ENCODE data around the gene FAM228B. TPM values are rescaled to one million over a fixed set of nuclear protein-coding genes. Genes with fewer than 3 reads are reported as not detected.
A peak's percentile ranks its signal among the peaks of the same experiment; 100 is the strongest.

FAM228B gene
- total and polyA plus RNA-seq, 9 of the 15 experiments (the other 6 are each of a cell fraction or from before 2014, with no cell fraction given) = 1.1 to 3.7 (median 2.6) TPM

DNA sequence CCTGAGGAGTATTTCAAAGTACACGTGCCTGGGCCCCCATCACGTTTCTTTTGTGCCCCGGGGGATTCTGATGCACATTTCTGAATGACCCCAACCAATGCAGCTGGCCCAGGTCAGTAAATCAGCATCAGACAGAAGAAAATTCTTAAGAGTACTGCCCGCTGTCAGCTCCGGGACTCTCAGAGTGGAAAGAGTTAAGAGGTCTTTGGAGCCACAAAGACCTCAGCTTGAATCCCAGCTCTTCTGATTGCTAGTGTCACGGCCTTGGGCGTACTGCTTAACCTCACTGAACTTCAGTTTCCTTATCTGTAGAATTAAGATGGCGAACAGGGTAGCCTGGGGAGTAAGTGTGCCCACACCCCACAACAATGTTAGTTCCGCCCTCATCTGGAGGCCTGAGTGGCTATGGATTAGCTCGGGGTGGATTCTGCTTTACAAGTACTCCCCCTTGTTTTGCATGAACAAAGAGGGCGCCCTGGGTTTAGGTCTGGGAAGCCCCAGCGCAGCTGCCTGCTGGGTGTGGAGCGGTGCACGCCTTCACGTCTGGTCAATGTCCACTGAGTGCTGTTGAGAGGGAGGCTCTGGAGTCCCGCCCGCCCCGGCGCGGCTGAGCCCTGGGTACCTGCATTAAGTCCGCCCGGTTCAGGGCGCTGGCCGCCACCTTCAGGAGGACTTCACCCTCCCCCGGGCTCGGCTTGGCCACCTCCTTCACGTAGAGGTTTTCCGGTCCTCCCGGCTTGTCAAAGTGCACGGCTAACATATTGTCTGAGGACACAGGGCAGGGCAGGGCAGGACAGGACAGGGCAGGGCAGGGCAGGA, 39.5 kb upstream of the FAM228B start (continued):
- TF ChIP-seq, protein P1, sequence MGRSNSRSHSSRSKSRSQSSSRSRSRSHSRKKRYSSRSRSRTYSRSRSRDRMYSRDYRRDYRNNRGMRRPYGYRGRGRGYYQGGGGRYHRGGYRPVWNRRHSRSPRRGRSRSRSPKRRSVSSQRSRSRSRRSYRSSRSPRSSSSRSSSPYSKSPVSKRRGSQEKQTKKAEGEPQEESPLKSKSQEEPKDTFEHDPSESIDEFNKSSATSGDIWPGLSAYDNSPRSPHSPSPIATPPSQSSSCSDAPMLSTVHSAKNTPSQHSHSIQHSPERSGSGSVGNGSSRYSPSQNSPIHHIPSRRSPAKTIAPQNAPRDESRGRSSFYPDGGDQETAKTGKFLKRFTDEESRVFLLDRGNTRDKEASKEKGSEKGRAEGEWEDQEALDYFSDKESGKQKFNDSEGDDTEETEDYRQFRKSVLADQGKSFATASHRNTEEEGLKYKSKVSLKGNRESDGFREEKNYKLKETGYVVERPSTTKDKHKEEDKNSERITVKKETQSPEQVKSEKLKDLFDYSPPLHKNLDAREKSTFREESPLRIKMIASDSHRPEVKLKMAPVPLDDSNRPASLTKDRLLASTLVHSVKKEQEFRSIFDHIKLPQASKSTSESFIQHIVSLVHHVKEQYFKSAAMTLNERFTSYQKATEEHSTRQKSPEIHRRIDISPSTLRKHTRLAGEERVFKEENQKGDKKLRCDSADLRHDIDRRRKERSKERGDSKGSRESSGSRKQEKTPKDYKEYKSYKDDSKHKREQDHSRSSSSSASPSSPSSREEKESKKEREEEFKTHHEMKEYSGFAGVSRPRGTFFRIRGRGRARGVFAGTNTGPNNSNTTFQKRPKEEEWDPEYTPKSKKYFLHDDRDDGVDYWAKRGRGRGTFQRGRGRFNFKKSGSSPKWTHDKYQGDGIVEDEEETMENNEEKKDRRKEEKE (IDR thresholded peaks at IDR 0.05; ENCODE audit: borderline replicate concordance in 1 of 2, control insufficient read depth in 1 of 2, low read depth in 2 of 2, low read length in 1 of 2) = no peak
- TF ChIP-seq NR2C1 (IDR thresholded peaks at IDR 0.05) (no peak), NR2C1 (tag; IDR thresholded peaks at IDR 0.05) (0 out of 2 replicates have a peak, but pooled peaks have one; percentile 14), ZNF431 (CRISPR knock-in tag; IDR thresholded peaks at IDR 0.05) (no peak), ZNF217 (CRISPR knock-in tag; IDR thresholded peaks at IDR 0.05) (no peak), STAT5B (CRISPR knock-in tag; IDR thresholded peaks at IDR 0.05) (no peak), U2AF2 (optimal IDR thresholded peaks at IDR 0.05; ENCODE audit: low read depth, low read length) (no peak), NFE2 (IDR thresholded peaks at IDR 0.05; ENCODE audit: low read depth) (no peak), NRF1 (conservative IDR thresholded peaks at IDR 0.05 in 1 of 2, IDR thresholded peaks at IDR 0.05 in 1 of 2) (peak; percentile 76 to 81), MTA1 (IDR thresholded peaks at IDR 0.05; ENCODE audit: borderline replicate concordance) (no peak), RNF2 (IDR thresholded peaks at IDR 0.05) (no peak), TEAD2 (tag; IDR thresholded peaks at IDR 0.05) (no peak), CXXC5 (CRISPR knock-in tag; IDR thresholded peaks at IDR 0.05) (no peak)
- TF ChIP-seq, protein P2, sequence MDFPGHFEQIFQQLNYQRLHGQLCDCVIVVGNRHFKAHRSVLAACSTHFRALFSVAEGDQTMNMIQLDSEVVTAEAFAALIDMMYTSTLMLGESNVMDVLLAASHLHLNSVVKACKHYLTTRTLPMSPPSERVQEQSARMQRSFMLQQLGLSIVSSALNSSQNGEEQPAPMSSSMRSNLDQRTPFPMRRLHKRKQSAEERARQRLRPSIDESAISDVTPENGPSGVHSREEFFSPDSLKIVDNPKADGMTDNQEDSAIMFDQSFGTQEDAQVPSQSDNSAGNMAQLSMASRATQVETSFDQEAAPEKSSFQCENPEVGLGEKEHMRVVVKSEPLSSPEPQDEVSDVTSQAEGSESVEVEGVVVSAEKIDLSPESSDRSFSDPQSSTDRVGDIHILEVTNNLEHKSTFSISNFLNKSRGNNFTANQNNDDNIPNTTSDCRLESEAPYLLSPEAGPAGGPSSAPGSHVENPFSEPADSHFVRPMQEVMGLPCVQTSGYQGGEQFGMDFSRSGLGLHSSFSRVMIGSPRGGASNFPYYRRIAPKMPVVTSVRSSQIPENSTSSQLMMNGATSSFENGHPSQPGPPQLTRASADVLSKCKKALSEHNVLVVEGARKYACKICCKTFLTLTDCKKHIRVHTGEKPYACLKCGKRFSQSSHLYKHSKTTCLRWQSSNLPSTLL (IDR thresholded peaks at IDR 0.05) = no peak
- TF ChIP-seq, protein P3, sequence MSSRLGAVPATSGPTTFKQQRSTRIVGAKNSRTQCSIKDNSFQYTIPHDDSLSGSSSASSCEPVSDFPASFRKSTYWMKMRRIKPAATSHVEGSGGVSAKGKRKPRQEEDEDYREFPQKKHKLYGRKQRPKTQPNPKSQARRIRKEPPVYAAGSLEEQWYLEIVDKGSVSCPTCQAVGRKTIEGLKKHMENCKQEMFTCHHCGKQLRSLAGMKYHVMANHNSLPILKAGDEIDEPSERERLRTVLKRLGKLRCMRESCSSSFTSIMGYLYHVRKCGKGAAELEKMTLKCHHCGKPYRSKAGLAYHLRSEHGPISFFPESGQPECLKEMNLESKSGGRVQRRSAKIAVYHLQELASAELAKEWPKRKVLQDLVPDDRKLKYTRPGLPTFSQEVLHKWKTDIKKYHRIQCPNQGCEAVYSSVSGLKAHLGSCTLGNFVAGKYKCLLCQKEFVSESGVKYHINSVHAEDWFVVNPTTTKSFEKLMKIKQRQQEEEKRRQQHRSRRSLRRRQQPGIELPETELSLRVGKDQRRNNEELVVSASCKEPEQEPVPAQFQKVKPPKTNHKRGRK (tag; IDR thresholded peaks at IDR 0.05) = no peak
- TF ChIP-seq, protein P4, sequence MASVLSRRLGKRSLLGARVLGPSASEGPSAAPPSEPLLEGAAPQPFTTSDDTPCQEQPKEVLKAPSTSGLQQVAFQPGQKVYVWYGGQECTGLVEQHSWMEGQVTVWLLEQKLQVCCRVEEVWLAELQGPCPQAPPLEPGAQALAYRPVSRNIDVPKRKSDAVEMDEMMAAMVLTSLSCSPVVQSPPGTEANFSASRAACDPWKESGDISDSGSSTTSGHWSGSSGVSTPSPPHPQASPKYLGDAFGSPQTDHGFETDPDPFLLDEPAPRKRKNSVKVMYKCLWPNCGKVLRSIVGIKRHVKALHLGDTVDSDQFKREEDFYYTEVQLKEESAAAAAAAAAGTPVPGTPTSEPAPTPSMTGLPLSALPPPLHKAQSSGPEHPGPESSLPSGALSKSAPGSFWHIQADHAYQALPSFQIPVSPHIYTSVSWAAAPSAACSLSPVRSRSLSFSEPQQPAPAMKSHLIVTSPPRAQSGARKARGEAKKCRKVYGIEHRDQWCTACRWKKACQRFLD (CRISPR knock-in tag; IDR thresholded peaks at IDR 0.05) = peak; percentile 72
- TF ChIP-seq, protein P5, sequence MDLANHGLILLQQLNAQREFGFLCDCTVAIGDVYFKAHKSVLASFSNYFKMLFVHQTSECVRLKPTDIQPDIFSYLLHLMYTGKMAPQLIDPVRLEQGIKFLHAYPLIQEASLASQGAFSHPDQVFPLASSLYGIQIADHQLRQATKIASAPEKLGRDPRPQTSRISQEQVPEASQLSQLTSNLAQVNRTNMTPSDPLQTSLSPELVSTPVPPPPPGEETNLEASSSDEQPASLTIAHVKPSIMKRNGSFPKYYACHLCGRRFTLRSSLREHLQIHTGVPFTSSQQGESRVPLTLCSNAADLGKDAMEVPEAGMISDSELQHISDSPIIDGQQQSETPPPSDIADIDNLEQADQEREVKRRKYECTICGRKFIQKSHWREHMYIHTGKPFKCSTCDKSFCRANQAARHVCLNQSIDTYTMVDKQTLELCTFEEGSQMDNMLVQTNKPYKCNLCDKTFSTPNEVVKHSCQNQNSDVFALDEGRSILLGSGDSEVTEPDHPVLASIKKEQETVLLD (IDR thresholded peaks at IDR 0.05) = no peak
